DMS53 treated with DMSO at 0.1 percent for 48 hours (cell line): Measurements from ENCODE around the gene SMOC2.

Experiments
- DNase-seq: peaks from one replicate; lab custom pipeline; 2025; ENCODE audit not compliant: unreplicated experiment; lab: John Stamatoyannopoulos, UW

SMOC2 gene

DNA sequence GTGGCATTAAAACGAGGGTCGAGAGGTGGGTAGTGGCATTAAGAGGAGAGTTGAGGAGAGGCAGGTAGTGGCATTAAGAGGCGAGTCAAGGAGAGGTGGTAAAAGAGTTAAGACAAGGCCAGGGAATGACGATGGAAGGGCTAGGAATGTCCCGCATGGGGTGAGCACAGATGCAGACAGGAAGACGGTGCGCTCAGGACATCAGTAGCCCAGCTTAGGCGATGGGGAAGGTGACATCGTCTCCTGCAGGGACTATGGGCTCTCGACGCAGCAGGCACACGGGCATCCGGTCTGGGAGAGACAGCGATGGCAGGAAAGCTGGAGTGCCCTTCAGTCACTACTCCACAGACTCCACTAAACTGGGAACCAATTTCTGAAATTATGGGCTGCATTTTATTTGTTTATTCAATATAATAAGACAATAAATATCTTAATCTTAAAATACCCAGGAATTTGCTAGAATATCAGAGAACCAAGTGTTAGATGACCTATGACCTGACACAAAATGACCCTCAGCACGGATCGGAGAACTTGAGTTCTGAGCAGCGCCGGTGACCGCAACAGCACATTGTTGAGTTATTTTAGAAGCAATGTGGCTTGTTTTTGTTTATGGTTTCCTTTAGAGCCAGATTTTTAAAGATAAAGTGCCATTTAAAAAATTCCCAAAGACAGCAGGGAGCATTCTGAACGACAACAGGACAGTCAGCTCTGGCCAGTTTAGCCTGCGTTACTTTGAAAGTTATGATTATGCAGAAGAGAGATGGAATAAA, 177.7 kb downstream of the SMOC2 start:
- DNase-seq = no peak

DNA sequence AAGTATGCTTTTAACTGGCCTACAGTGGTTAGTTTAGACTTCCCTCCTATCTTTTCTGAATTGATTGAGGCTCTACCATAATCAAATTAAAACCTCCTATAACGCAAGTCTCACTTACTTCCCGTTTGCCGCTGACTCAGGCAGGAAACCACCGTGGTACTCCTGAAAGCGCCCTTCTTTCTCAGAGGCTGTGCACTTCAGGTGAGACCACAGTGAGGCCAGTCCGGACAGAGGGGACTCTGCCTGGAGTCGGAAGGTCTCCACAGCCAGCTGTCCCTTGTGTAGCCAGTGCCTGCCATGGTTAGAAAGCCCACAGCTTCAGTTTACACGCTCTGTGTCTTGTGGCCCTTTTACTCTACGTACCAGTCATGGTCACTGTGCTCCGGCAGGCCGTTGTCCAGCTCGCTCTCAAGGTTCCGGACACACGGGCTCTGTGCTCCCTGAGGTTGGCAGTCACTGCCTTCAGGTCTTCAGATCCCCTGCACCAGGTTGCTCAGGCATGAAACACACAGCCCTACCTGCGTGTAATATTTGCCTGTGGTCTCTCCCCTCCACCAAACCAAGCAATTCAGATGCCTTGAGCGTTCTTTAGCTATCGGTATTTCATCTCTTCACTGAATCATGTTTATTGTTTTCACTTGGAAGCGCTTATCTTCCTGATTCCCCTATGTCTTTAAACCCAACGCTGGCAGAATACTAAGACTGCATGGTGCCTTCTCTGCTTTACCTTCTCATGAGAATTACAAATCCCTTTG, 178.8 kb downstream of the SMOC2 start:
- DNase-seq = no peak

DNA sequence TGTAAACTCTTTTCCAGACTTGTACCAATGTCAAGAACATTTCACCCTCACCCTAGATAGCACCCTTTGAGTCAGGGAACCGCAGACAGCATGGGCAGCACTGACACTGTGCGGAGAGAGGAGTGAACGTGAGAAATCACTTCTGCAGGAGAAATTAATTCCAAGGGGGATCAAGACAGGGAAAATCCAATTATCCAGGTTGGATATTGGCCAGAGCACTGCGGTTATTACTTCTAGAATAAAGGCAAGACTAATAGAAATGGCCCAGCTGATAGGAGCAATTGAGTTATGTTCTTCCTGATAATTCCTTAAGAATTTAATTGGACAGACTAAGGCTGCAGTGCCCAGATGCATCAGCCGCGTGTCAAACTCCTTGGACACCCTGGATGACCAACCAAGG, 179.6 kb downstream of the SMOC2 start:
- no peak for DNase-seq

DNA sequence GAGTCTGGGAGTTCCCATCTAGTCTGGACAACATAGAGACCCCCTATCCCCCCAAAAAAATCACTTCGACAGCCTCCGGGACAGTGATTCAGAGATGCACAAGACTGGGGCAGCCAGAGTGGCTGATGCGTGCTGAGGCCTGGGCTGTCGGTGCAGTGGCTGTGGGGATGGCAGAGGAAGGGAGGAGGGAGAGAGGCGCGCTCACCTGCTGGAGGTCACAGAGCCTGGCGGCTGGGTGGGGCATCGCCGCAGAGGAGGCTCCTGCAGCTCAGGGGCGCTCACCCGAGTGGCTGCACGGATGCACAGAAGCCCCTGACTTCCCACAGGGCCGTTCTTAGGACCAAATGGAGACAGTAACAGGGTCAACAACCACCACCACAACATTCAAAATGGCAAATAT, 182.8 kb downstream of the SMOC2 start:
- no peak for DNase-seq

DNA sequence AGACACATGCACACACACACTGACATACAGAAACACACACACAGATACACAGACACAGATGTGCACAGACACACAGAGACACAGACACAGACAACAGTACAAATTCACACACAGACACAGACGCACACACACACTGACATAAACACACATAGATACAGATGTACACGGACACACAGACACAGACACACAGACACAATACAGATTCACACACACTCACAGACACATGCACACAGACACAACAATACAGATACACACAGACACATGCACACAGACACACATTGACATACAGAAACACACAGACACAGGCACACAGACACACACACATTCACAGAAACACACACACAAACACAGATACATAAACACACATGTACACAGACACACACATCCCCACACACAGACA, 183.6 kb downstream of the SMOC2 start:
- DNase-seq = no peak

DNA sequence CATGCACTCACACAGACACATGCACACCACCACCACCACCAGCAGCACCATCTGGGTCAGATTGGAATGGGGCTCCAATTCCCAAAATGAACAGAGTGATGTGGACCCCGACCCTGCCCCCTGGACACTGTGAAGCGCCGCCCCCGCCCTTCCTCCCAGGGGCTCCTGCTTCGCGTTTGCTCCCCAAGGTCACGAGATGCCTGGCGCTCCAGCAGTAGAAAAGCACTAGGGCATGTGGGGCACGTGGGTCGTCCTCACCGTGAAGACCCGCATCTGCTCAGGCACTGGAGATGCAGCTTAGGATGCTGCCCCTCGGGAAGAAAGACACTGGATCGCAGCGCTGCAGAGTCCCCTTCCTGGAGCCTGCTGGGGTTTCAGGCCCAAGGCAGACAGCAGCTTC, 184.0 kb downstream of the SMOC2 start:
- no peak for DNase-seq

DNA sequence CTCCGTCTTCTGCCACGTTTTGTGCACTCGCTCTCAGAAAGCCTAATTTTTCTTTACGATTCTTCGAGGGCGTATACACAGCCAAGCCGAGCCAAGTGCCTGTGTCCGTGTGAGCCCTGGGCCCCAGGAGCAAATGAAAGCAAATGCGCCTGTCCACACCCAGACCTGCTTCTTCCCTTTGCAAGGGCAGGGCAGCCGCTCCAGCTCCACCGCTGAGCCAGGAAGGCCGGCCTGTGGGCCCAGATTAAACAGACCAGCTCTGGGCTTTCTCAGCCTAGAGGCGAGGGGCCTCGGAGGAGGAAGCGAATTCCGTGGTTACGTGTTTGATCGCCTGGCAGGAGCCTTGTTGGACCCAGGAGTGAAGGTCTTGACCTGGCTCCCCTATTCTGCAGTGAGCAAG, 184.6 kb downstream of the SMOC2 start:
- DNase-seq = no peak

DNA sequence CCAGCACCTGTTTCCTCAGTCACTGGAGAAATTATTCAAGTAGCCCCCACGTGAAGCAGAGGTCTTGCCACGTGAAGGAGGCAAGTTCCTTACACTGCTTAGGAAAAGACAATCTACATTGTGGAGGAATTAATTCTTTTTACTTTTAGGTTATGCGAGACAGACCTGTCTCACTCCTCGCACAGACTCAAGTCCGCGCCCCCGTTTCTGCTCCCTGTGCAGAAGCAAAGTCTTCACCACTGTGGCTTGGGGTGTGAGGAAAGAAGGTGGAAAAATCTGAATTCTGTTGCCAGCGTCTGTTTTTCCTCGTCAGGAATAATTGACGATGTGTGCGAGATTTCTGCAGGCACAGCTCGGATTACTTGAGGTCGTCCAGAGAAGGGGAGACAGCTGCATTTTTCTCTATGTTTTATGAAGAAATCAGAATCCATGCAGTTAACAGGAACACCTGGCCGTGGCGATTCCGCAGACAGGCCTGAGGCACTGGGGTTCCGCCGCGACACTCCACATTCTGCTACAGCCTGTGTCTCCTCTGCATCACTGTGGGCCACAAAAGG, 185.1 kb downstream of the SMOC2 start:
- DNase-seq = no peak

DNA sequence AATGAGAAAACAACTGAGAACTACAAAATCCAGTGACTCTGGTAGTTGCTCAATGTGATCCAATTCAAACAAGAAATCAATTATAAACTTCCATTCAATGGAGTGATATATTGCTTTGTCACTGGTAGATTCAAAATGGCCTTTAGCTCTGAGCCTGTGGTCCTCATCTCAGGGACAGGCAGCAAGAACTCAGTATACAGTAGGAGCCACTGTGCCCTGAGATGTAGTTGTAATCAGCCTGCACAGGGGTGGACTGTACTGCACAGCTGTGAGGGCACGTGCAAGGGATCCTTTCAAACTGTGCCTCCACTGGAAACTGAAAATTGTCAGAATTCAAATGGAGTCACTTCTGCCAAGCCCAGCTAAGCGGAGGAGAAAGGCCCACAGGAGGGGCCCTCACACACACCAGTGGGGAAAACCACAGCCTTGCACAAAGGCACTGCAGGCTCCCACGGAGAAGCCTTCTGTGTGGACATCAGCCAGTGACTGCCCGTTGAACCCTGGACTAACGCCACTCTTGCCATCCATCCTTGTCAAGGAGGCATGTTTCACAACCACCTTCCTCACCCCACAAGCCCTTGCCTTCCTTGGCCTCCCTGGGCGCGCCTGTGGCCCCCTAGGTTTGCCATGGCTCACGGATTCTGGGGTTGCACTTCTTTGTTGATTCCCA, 186.7 kb downstream of the SMOC2 start:
- no peak for DNase-seq

DNA sequence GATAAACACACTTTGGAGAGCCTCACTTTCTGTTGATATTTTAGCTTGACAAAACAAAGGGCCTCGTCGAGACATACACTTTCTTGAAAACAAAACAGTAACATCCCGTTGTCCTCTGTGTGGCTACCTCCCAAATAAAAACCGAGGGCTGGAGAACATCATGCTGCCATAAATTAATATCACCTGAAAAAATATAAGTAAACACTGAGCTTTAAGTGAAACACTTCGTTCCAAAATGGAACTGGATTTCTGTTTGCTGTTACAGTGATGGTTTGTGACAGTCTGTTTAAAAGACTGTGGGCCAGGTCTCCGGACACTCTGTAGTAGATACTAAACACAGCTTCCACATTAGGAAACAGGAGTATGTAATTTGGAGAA, 187.2 kb downstream of the SMOC2 start:
- DNase-seq = no peak

DNA sequence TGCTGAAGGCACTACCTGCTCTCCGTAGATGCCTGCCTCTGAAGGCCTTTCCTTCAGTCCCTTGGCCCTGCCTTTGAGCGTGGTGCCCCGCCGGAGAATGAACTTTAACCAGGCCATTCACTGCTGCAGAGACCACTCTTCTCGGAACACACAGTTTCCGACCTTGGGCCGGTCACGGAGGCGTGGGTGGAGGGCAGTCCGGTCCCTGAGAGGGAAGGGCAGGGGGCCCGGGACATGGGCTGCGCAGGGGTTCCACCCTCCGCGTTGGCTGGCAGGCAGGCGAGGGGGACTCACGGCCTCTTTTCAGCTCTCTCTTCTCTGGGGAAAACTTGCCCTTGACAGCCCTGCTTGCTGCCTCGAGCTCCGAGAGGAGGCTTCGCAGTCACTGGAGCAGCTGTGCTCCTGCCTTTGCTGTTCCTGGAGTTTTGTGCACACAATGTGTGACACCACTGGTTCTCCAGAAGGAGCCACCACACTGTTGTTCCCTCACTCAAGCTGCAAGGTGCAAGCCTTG, 187.8 kb downstream of the SMOC2 start:
- DNase-seq = no peak

DNA sequence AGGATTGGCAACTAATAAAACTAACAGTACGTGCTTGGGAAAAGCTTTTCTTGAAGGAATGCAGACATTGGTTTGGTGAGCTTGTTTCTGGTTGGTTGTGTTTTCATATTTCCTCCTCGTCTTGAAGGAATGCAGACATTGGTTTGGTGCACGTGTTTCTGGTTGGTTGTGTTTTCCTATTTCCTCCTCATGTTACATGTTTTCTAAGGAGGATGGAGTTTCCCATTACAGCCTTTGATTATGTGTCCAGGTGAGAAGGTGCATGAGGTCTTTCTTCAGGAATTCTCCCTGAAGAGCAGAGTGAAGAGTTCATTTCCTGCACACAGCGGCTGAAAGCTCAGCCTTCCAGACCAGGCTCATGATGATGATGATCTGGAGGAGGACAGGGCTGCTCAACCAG, 190.6 kb downstream of the SMOC2 start:
- DNase-seq = no peak

DNA sequence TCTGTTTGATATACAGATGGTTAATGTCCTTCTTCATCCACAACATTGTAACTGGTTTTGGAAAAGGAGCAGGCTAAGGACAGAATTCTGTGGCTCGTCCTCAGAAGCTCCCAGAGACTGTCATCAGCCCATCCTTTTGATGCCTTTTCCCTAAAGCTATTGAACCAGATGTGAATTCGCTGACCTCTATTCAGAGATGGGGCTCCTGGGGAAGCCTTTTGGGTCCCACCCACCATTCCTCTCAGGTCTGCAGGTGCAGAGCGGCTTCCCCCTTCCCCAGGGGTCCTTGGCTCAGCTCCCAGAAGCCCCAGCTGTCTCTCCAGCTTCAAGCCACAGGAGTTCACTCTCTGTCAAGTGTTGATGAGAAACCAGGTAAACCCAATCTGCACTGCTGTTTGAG, 191.7 kb downstream of the SMOC2 start:
- DNase-seq = no peak

DNA sequence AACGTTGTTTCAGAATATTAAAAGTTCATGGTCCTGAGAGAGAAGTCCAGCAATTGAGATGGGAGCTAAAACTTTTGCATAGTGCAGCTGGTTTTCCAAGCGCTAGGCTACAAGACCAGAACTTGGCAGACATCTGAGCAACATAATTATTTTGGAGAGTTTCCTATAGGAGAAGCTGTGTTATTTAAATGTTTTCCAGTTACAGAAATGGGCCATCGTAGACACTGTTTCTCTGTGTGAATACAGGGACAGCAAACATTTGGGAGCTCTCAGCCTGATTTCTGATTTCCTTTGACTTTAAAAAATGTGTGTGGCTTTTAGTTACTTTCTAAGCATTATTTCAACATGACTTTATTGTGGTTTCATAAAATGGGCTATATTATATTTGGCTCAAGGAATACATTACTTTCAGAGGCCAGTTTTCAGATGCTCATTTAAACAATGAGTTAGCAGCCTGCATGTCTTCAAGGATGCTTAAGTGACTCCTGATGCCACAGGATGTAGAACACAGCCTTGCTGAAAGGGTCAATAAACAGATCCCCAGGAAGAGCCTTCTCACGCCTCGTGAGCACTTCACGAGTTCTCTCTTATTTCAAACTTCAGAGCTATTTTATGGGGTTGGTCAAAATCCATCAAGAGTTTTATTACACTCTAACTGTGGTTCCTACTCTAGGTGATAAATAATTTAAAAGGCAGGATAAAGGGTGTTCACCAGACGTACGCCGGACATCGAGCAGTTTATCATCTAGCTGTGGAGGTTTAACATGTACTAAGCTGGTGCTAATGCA, 193.8 kb downstream of the SMOC2 start:
- no peak for DNase-seq

DNA sequence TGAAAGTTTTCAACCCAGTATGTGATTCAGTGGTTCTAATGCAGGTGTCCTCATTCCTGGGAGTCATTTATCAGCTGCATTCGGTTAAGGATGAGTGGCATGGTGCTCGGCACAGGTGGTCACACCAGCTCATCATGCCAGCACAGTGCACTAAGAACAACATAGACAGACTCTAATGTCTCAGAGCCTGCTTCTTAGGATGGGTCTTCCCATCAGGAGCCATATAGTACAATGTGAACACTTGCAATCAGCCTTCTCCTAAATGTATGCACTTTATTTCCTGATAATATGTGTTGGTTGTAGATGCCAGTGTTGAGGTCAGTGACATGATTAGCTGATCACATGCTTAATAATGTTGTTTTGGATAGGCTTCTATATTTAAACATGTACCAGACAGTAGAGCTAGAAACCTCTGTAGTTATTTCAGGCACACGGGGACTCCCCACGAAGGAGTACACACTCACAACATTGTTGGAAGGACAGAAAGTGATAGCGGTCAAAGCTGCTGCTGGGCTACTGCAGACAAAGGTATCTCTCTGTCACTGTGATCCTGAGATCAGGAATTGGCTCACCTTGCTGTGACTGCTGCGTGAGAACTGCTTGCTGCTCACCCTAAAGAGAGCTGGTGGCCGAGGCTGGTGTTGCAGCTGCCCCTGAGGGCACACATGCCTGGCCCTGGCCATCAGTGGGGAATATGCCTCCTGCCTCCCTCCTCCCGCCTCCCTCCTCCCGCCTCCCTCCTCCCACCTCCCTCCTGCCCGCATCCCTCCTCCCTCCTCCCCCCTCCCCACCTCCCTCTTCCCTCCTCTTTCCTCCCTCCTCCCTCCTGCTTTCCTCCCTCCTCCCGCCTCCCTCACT, 195.4 kb downstream of the SMOC2 start:
- DNase-seq = no peak

DNA sequence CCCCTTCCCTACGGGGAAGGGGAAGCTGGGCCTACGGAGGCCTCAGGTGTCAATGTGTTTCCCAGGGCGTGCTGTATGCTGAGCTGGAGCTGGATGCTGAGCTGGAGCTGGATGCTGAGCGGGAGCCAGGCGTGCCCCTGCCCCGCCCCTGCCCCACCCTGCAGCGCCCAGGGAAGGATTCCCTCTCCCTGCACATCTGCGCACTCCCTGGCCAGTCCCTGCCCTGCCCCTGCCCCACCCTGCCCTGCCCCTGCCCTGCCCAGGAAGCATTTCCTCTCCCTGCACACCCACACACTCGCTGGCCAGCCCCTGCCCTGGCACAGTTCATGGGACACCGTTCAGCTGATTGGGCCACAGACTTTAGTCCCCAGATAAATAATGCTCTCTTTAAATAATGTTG, 196.8 kb downstream of the SMOC2 start:
- DNase-seq = no peak

DNA sequence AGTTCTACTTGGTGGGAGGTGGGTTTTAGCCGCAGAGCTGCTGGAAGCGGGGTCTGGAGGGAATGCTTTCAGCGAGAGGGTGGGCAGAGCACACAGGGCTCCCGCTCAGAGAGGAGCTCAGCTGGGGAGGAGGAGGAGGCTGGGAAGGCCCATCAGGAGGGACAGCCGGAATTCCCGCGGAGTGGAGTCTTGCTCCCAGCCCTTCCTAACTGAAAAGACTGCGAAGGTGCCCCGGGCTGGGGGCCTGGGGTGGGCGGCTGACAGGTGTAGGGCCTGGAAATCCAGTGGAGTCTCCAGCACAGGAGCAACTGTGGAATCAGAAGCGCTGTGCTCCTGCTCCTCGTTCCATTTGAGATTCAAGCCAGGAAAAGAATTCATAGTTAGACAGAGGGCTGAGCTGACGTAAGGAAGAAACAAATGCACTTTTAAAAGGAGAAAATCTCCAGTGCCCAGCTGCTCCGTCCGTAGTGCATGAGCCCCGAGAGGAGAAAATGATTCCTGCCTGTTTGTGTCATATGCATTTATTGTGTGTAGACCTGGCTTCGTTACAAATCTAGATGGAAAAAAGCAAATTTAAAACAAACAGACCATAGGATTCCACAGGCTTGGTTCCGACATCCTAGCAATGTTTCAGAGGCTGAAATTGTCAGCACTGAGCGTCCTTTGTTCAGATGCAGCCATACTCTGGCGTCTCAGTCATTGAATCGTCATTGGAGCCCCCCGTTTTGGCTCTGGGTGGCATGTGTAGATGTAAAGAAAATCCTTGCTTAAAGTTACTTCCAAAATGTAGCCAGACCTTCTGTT, 197.7 kb downstream of the SMOC2 start:
- DNase-seq = no peak

DNA sequence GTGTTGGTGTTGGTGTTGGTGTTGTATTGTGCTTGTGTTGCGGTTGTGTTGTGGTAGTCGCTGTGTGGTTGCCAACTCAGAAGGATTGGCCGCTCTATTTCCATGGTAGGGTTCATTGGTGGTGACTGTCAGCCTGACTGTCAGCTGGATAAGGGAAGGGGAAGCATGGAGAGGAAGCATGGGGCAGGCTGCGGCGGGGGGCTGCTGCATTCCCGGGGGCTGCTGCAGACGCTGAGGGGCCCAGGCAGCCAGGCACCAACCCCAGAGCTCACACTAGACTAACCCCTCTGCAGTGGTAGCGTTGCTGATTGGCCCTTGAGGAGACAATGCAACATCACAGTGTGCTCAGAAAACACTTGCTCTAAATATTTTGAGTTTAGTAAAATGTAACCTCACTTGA, 199.2 kb downstream of the SMOC2 start:
- DNase-seq = no peak

DNA sequence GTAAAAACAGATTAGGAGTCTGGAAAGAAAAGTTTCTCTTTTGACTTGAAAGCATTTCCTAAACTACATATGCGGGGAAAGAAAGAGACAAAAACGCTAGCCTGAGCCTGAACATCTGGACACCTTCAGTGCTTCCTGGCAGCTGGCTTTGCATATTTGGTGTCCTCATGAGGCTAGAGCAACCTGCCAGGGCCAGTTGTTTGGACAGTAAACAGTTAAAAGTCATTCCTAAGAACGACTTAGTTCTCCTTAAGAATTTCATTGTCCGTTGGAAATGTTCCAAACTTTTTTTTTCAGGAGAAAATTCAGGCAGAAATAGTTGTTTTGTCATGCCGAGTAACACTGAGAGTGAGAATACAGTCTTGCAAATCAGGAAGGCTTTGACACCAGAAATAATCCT, 199.8 kb downstream of the SMOC2 start:
- DNase-seq = no peak
